GM23338 (cell line): ENCODE results near the gene ESPN. TPM values are rescaled to one million over a fixed set of nuclear protein-coding genes. Genes with fewer than 3 reads are reported as not detected.

ENCODE experiments used
- ATAC-seq: fragments of 200-7000 bp; cut with Tn5 transposase; 3 replicates; pipeline ENCODE4 v1.9.1; 2020
- DNase-seq: peaks from one replicate; pipeline ENCODE4 v3.0.0-alpha.2; 2015; ENCODE audit warnings: low spot score
- H2AFZ ChIP-seq: fragments of 200-600 bp; sonication (generic); 2 replicates; pipeline ENCODE4 v1.8.0; 2016; ENCODE audit warnings: antibody characterized with exemption, mild to moderate bottlenecking, moderate library complexity
- H3F3A ChIP-seq: fragments of 200-600 bp; sonication (generic); replicated peaks from 2 replicates; pipeline ENCODE4 v1.8.0; 2017; ENCODE audit warnings: antibody characterized with exemption, mixed run types, low read depth
- H3K27ac ChIP-seq: fragments of 200-600 bp; sonication (generic); 2 replicates; pipeline ENCODE4 v1.6.1; 2016; ENCODE audit warnings: low read depth
- H3K27me3 ChIP-seq: fragments of 200-600 bp; sonication (generic); 2 replicates; pipeline ENCODE4 v1.8.0; 2016; ENCODE audit warnings: mild to moderate bottlenecking, mixed run types, moderate library complexity; ENCODE audit not compliant: insufficient read depth
- H3K36me3 ChIP-seq: fragments of 200-600 bp; sonication (generic); 2 replicates; pipeline ENCODE4 v1.8.0; 2016; ENCODE audit warnings: mild to moderate bottlenecking; ENCODE audit not compliant: insufficient read depth
- H3K4me1 ChIP-seq: fragments of 200-600 bp; sonication (generic); 2 replicates; pipeline ENCODE4 v1.8.0; 2016; ENCODE audit warnings: mild to moderate bottlenecking, moderate library complexity; ENCODE audit not compliant: insufficient read depth
- H3K4me2 ChIP-seq: fragments of 200-600 bp; sonication (generic); 2 replicates; pipeline ENCODE4 v1.7.1; 2017; ENCODE audit warnings: mixed run types
- H3K4me3 ChIP-seq: fragments of 200-600 bp; sonication (generic); 2 replicates; pipeline ENCODE4 v1.6.1; 2016; ENCODE audit warnings: mixed run types
- H3K79me2 ChIP-seq: fragments of 200-600 bp; sonication (generic); replicated peaks from 2 replicates; pipeline ENCODE4 v1.8.0; 2017; ENCODE audit warnings: mild to moderate bottlenecking; ENCODE audit not compliant: insufficient read depth
- H3K9me2 ChIP-seq: fragments of 200-600 bp; sonication (generic); 2 replicates; pipeline ENCODE4 v1.8.0; 2017; ENCODE audit not compliant: insufficient read depth
- H4K20me1 ChIP-seq: fragments of 200-600 bp; sonication (generic); replicated peaks from 2 replicates; pipeline ENCODE4 v1.8.0; 2017; ENCODE audit warnings: mild to moderate bottlenecking; ENCODE audit not compliant: insufficient read depth
- H3K27ac Mint-ChIP-seq: 2 replicates; pipeline ENCODE4 v1.8.0; 2020; ENCODE audit warnings: inconsistent platforms, mild to moderate bottlenecking, moderate library complexity, mixed read lengths
- H3K27me3 Mint-ChIP-seq: 3 replicates; pipeline ENCODE4 v1.8.0; 2022; ENCODE audit warnings: low read depth, mild to moderate bottlenecking, moderate library complexity, mixed read lengths, inconsistent platforms; ENCODE audit not compliant: insufficient read depth, poor library complexity
- H3K36me3 Mint-ChIP-seq: 3 replicates; pipeline ENCODE4 v1.8.0; 2021; ENCODE audit warnings: low read depth, mild to moderate bottlenecking, inconsistent platforms, moderate library complexity, mixed read lengths
- H3K4me1 Mint-ChIP-seq: 3 replicates; pipeline ENCODE4 v1.8.0; 2020; ENCODE audit warnings: mild to moderate bottlenecking, inconsistent platforms, mixed read lengths
- H3K4me3 Mint-ChIP-seq: 3 replicates; pipeline ENCODE4 v1.8.0; 2021; ENCODE audit warnings: moderate library complexity, mild to moderate bottlenecking, inconsistent platforms, mixed read lengths
- H3K9me3 Mint-ChIP-seq: 3 replicates; pipeline ENCODE4 v1.8.0; 2020; ENCODE audit warnings: moderate library complexity, mild to moderate bottlenecking, inconsistent platforms, mixed read lengths
- CREB1 ChIP-seq: fragments of 250-450 bp; sonication (Bioruptor Pico); IDR thresholded peaks from 2 replicates; pipeline ENCODE4 v1.5.0; 2020; ENCODE audit warnings: low read depth, mild to moderate bottlenecking, moderate library complexity
- EZH2 ChIP-seq: fragments of 200-600 bp; sonication (generic); IDR thresholded peaks from one replicate; pipeline ENCODE4 v1.8.0; 2017; ENCODE audit warnings: antibody characterized with exemption, mild to moderate bottlenecking, low read depth; ENCODE audit not compliant: unreplicated experiment
- EZH2phosphoT487 ChIP-seq: fragments of 200-600 bp; sonication (generic); IDR thresholded peaks from one replicate; pipeline ENCODE4 v1.8.1; 2018; ENCODE audit warnings: antibody characterized with exemption; ENCODE audit not compliant: unreplicated experiment
- NANOG ChIP-seq: IDR thresholded peaks from 2 replicates; pipeline ENCODE4 v1.6.1; 2016; ENCODE audit warnings: antibody characterized with exemption, borderline replicate concordance
- POLR2AphosphoS5 ChIP-seq: IDR thresholded peaks from 2 replicates; pipeline ENCODE4 v1.6.1; 2016; ENCODE audit warnings: antibody characterized with exemption, low read depth
- STAT1 ChIP-seq: IDR thresholded peaks from one replicate; pipeline ENCODE4 v1.6.1; 2016; ENCODE audit warnings: antibody characterized with exemption; ENCODE audit not compliant: unreplicated experiment
- ZNF114 ChIP-seq: fragments of 250-450 bp; sonication (Bioruptor Pico); IDR thresholded peaks from 2 replicates; pipeline ENCODE4 v1.5.0; 2020; ENCODE audit warnings: mild to moderate bottlenecking, moderate library complexity
- ZNF331 ChIP-seq: fragments of 250-450 bp; sonication (Bioruptor Pico); IDR thresholded peaks from 2 replicates; pipeline ENCODE4 v1.5.0; 2020; ENCODE audit warnings: low read depth, mild to moderate bottlenecking, moderate library complexity
- long read RNA-seq: library from polyadenylated mRNA; unstranded; transcript quantifications from one replicate; pipeline ENCODE4 v2.0.0, GENCODE V29; 2020; ENCODE audit not compliant: unreplicated experiment
- polyA plus RNA-seq: library from polyadenylated mRNA; unstranded; fragments of >200 nt; fragmentation: Nextera tagmentation; extraction: Ambion mirVana; gene quantifications from 2 replicates; pipeline ENCODE4 v1.2.1, GENCODE V29; 2016
- total RNA-seq: library from RNA; depleted of rRNA; stranded (reverse); fragments of >200 nt; shearing (Covaris generic); gene quantifications from 2 replicates; pipeline ENCODE4 v1.2.3, GENCODE V29; 2014; rRNA removed
- TF ChIP-seq, protein P1 (sequence below): IDR thresholded peaks from 2 replicates; pipeline ENCODE4 v1.6.1; 2016; ENCODE audit warnings: antibody characterized with exemption
- TF ChIP-seq, protein P2 (sequence below): IDR thresholded peaks from one replicate; pipeline ENCODE4 v1.6.1; 2018; ENCODE audit warnings: antibody characterized with exemption; ENCODE audit not compliant: unreplicated experiment
- TF ChIP-seq, protein P3 (sequence below), 2 experiments: fragments of 200-600 bp in 1 of 2; sonication (generic) in 1 of 2; conservative IDR thresholded peaks; 2 replicates each; pipeline versions ENCODE4 v1.5.1 to v1.6.1; 2016 to 2017; ENCODE audit warnings: antibody characterized with exemption in 2 of 2, low read depth in 2 of 2, mild to moderate bottlenecking in 2 of 2, moderate library complexity in 1 of 2

ESPN gene, protein sequence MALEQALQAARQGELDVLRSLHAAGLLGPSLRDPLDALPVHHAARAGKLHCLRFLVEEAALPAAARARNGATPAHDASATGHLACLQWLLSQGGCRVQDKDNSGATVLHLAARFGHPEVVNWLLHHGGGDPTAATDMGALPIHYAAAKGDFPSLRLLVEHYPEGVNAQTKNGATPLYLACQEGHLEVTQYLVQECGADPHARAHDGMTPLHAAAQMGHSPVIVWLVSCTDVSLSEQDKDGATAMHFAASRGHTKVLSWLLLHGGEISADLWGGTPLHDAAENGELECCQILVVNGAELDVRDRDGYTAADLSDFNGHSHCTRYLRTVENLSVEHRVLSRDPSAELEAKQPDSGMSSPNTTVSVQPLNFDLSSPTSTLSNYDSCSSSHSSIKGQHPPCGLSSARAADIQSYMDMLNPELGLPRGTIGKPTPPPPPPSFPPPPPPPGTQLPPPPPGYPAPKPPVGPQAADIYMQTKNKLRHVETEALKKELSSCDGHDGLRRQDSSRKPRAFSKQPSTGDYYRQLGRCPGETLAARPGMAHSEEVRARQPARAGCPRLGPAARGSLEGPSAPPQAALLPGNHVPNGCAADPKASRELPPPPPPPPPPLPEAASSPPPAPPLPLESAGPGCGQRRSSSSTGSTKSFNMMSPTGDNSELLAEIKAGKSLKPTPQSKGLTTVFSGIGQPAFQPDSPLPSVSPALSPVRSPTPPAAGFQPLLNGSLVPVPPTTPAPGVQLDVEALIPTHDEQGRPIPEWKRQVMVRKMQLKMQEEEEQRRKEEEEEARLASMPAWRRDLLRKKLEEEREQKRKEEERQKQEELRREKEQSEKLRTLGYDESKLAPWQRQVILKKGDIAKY
- total RNA-seq (12.7 and 13.6 TPM in 2 replicates), polyA plus RNA-seq (12.2 and 13.5 TPM in 2 replicates)
- long read RNA-seq, partial matches to known transcripts, result 0 of 3 reads
- long read RNA-seq, other reads (novel, unspliced or antisense), result 3 of 3 reads

DNA sequence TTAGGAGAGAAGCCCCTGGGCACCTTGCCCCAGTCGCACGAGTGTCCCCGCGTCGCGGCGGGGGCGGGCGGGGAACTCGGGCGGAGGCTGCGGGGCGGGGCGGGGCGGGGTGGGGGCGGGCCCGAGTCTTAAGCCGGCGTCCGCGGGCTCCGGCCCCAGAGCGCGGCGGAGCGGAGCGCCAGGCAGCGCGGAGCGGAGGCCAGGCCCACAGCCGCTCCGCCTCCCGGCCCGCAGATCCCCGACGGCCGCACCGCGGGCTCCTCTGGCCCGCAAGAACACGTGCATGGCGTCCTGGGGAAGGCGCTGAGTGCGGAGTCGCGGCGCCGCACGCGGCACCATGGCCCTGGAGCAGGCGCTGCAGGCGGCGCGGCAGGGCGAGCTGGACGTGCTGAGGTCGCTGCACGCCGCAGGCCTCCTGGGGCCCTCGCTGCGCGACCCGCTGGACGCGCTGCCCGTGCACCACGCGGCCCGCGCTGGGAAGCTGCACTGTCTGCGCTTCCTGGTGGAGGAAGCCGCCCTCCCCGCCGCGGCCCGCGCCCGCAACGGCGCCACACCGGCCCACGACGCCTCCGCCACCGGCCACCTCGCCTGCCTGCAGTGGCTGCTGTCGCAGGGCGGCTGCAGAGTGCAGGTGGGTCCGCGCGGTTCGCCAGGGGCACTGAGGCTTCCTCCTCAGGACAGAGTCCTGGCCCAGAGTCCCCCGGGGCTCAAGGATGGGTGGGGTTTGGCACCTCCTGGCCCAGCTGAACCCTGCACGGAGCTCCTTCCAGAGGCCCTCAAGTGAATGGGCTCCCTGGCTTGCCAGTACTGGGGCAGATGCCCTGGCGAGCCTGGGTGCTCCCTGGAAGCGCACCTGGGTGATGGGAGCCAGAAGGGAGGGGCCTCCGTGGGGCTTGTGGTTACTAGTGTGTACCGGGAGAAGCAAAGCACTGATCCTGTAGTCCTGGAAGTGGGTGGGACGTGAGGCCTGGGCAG lies at the start of gene ESPN:
TSS of gene ESPN (plus strand) at position 158 of the 975 bp plus-strand sequence. CDS start at position 338, 180 bp downstream.
- Histone ChIP-seq H3K9me2 (no peaks in the 10 kb centered on the region), H3K4me2 (peak within 1 kb of the TSS; percentile 80), H3K27ac (no peak within 1 kb of the TSS), H4K20me1 (no peaks in the 10 kb centered on the region), H3K4me1 (peaks cover 7% of the 10 kb centered on the region; the same call in 1 of the 2 replicates), H3K27me3 (peaks cover 75% of the 10 kb centered on the region), H3F3A (peaks cover 22% of the 10 kb centered on the region), H3K4me3 (peak within 1 kb of the TSS; percentile 51), H3K36me3 (no peaks in the 10 kb centered on the region), H2AFZ (peak within 1 kb of the TSS; percentile 91), H3K79me2 (no peaks in the 10 kb centered on the region)
- Mint-ChIP-seq H3K4me1 (peaks cover 14% of the 10 kb centered on the region; the same call in 2 of the 3 replicates), H3K4me3 (peak within 1 kb of the TSS; percentile 57), H3K27ac (no peak within 1 kb of the TSS), H3K9me3 (no peaks in the 10 kb centered on the region), H3K27me3 (peaks cover 72% of the 10 kb centered on the region), H3K36me3 (no peaks in the 10 kb centered on the region)
- ATAC-seq, result peak; percentile 14
- peak; percentile 60 for DNase-seq
- no peak for TF ChIP-seq NANOG
- TF ChIP-seq ZNF114 (CRISPR knock-in tag), result no peak
- TF ChIP-seq, protein P1, sequence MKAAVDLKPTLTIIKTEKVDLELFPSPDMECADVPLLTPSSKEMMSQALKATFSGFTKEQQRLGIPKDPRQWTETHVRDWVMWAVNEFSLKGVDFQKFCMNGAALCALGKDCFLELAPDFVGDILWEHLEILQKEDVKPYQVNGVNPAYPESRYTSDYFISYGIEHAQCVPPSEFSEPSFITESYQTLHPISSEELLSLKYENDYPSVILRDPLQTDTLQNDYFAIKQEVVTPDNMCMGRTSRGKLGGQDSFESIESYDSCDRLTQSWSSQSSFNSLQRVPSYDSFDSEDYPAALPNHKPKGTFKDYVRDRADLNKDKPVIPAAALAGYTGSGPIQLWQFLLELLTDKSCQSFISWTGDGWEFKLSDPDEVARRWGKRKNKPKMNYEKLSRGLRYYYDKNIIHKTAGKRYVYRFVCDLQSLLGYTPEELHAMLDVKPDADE, result no peak
- TF ChIP-seq, protein P2, sequence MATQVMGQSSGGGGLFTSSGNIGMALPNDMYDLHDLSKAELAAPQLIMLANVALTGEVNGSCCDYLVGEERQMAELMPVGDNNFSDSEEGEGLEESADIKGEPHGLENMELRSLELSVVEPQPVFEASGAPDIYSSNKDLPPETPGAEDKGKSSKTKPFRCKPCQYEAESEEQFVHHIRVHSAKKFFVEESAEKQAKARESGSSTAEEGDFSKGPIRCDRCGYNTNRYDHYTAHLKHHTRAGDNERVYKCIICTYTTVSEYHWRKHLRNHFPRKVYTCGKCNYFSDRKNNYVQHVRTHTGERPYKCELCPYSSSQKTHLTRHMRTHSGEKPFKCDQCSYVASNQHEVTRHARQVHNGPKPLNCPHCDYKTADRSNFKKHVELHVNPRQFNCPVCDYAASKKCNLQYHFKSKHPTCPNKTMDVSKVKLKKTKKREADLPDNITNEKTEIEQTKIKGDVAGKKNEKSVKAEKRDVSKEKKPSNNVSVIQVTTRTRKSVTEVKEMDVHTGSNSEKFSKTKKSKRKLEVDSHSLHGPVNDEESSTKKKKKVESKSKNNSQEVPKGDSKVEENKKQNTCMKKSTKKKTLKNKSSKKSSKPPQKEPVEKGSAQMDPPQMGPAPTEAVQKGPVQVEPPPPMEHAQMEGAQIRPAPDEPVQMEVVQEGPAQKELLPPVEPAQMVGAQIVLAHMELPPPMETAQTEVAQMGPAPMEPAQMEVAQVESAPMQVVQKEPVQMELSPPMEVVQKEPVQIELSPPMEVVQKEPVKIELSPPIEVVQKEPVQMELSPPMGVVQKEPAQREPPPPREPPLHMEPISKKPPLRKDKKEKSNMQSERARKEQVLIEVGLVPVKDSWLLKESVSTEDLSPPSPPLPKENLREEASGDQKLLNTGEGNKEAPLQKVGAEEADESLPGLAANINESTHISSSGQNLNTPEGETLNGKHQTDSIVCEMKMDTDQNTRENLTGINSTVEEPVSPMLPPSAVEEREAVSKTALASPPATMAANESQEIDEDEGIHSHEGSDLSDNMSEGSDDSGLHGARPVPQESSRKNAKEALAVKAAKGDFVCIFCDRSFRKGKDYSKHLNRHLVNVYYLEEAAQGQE, result no peak
- TF ChIP-seq EZH2, result peak; percentile 24
- TF ChIP-seq STAT1, result no peak
- TF ChIP-seq CREB1 (CRISPR knock-in tag), result no peak
- TF ChIP-seq EZH2phosphoT487, result peak; percentile 76
- no peak for TF ChIP-seq ZNF331 (CRISPR knock-in tag)
- TF ChIP-seq, protein P3, sequence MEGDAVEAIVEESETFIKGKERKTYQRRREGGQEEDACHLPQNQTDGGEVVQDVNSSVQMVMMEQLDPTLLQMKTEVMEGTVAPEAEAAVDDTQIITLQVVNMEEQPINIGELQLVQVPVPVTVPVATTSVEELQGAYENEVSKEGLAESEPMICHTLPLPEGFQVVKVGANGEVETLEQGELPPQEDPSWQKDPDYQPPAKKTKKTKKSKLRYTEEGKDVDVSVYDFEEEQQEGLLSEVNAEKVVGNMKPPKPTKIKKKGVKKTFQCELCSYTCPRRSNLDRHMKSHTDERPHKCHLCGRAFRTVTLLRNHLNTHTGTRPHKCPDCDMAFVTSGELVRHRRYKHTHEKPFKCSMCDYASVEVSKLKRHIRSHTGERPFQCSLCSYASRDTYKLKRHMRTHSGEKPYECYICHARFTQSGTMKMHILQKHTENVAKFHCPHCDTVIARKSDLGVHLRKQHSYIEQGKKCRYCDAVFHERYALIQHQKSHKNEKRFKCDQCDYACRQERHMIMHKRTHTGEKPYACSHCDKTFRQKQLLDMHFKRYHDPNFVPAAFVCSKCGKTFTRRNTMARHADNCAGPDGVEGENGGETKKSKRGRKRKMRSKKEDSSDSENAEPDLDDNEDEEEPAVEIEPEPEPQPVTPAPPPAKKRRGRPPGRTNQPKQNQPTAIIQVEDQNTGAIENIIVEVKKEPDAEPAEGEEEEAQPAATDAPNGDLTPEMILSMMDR (conservative IDR thresholded peaks at IDR 0.05; ENCODE audit: low read depth in 2 of 2), result no peak
- TF ChIP-seq POLR2AphosphoS5, result no peak
